HG03521 (cell line): ENCODE data around the gene LEMD1.
"Not testable (repeated sequence)": the region's sequence is repeated elsewhere in the genome, so short reads cannot be mapped to it uniquely, and the experiment has no call there.

Experiments
- ATAC-seq: cut with Tn5 transposase; IDR thresholded peaks from one replicate; pipeline ENCODE4 v1.9.1; 2021; ENCODE audit warnings: mild to moderate bottlenecking, moderate library complexity; ENCODE audit not compliant: unreplicated experiment

Gene LEMD1

DNA sequence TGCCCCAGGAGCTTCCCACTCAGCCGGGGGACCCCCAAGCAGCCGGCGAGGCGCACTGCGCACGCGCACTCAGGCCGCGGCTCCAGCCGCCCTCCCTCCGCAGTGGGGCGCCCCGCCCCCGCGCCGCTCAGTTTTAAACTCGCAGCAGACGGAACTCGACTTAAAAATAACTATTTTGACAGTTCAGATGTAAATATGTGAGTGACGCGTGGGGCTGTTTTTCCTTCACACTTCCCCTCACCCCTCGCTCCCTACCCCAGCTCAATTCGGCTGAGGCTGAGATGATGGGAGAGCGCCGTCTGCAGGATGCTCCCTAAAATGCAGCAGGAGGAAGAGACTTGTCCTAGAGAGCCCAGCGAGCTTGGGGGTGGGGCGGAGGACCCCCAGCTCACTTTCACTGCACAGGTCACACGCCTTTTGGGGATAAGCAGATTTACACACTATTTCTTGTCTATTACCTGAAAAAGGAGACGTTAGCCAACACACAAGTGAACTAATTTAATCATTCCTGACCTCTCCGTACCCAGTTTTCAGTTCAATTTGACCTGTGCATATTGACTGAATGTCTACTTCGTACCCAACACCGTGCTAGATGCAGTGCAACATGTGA, 8.9 kb upstream of the LEMD1 start:
- ATAC-seq: no peak

DNA sequence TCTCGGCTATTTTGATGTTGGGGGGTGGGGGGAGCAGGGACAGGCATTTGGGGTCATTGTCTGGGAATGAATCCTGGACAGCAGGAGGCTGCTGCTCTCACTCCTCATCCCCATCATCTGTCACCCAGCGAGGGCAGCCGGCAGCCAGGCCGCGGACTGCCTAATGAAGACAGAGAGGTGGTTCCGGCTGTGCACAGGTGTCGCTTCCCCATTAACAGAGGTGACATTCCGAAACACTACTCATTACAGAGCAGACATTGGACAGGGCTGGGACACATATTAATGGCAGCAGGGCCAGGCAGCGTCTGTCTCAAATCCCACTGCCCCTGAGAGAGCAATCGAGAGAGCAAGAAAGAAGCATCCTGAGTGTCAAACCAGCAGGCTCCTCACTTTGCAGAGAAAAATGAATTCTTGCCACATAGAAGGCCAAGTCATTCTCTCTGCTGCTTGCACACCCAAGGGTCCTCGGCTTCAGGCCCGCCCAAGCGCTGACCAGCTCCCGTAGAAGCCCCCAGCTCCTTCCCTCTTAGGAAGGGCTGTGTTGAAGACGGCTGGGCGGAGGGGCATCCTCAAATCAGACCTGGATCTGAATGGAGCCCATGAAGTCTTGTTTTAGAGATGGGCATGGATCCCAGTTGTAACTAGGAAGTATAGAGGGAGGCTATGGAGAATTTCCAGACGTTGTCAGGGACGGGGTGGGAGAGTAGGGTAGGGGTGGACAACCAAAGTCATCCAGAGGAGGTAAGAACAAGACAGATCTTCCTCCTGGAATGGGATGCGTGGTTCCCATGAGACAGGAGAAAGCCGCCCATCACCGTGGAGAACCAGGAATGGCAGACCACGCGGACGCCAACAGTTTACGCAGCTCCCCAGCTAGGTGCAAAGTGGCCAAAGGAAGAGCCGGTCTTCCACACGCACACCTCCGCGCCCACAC, 8.2 kb upstream of the LEMD1 start:
- no peak for ATAC-seq

DNA sequence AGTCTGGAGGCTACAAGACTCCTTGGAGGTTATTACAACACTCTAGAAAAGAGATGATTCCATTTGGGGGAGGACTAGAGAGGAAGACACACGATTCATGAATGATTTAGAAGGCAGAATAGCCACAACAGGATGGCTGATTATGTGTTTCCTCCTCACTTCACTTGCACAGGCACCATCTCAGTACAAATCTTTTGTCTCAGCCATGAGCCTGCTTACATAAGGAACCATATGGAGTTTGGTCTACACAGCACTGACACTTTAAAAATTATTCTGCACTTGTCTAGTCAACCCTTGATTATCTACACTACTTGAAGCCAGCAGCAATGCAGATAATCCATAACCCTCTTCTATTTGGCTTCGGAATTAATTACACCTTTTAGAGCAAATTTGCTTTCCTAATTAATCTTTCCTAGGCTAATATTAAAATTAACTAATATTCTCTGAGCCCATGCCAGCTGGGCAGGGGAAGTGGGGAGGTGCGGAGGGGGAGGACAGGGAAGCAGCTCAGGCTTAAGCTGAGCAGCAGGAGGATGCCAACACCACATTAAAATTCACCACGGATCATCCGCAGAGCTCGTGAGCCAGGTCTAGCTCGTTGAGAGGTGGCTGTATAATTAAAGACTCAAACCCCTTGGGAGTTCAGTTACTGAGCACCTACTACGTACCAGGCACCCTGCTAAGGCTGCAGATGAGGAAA, 3.2 kb upstream of the LEMD1 start:
- no peak for ATAC-seq

DNA sequence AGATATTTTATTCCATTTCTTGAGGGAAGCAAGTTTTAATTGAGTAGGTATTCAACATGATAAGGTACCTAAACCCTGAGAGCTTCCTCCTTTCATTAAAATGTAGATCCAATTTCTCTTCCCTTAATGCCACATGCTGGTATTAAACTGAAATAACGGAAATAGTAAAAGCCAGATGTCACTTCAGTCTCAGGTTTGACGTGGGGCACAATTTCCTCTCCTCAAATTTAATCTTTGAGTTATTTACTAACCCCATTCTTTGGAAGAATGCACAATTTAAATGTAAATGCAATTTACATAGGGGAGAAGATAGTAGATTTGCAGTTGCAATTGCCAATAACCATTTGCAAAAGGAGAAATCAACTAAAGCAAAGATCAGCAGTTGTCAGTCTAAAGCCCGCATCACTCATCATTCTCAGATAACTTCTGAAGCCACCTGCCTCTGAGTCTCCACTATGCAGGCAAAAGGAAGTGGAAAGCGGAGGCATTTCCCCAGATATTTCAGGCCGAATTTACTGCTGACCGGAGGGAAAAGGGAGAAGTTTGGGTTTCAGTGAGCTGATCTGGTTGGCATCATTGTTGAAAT, 2.1 kb upstream of the LEMD1 start:
- no peak for ATAC-seq

DNA sequence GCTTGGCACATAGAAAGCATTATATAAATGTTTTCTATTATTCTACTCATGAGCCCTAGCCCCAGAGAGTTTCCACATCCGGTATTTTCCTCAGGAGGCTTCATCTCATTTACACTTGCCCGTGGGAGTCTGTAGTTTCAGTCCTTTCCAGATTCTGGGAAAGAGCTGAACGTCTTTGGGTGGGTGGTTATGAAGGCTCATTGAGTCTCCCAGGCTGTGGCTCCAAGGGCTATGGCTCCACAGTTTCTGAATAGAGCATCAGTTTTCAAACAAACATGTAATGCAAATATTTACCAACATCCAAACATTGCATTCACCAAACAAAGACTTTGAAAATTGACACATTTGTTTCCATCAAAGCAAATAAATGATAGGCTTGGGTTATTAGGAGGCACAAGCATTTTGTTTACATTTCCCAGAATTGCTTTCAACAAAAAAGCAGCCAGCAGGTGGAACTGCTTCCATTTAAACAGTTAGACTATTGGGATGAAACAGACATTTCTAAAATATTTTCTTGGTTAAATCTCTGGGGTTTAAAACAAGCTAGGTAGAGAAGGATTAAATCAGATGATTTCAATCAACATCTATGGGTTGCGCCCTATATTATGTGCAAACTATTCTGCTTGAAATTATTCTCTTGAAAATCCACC, 1.3 kb upstream of the LEMD1 start:
- ATAC-seq: no peak

DNA sequence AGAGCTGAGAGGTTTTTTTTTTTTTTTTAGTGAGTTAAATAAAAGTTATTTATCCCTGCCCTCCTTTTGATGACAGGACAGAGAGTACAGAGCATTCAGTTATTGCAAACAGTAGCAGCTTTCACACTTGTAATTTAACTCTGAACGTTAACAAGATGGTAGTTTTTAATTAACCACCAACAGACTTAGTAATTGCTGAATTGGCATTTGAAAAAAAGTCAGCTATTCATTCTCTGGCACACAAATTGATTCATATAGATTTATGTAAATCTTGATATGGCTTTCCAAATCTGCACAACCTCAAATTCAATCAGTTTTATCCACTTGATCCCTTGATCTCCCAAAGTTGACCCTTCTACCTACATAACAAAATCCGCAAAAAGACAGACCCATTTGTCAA, 918 bp downstream of the LEMD1 start:
- no peak for ATAC-seq

DNA sequence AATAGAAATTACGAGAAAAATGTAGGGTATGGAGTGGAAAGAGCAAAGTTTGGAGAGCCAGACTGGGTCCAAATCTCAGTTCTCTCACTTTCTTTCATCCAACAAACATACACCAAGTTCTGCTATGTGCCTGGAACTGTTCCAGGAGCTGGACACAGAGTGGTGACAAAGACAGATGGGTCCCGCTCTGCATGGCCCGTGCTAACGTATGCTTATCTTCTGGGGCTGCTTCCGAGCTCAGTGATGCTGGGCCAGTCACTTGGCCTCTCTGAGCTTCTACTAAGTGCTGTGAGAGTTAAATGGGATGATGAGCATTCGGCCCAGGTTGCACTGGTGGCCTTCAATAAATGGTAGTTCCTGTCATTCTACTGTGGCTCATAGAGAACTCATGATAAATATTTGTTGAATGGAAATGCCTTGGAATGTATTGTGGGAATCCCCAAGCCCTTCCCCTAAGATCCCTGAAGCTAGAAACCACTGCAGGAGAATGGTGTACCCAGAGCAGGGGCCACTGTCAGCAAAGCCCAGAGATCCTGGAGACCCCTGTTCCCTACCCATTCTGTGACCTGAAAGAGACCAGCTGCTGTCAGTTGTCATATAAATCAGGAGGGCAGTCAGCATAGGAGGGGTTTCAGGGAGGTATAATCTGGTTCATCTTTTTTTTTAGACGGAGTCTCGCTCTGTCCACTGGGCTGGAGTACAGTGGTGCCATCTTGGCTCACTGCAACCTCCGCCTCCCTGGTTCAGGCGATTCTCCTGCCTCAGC, 3.8 kb downstream of the LEMD1 start:
- no peak for ATAC-seq

DNA sequence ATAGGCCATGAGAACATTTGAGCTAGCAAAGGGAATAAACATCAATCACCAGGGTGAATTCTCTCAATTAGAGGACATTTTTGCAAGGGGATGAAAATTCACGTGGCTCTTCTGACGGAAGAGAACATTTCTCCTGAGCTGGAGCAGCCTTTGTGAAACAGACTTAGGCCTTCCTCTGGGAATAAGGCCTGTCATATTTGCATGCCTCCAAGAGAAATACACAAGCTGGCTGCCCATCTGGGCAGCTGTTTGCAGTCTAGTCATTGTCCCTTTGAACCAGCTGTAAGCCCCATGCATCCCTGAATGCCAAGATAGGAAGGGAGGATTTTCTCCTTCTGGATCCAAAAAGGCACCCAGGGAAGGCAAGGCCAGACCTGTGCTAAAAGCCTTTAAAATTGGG, 5.5 kb downstream of the LEMD1 start:
- ATAC-seq: no peak

DNA sequence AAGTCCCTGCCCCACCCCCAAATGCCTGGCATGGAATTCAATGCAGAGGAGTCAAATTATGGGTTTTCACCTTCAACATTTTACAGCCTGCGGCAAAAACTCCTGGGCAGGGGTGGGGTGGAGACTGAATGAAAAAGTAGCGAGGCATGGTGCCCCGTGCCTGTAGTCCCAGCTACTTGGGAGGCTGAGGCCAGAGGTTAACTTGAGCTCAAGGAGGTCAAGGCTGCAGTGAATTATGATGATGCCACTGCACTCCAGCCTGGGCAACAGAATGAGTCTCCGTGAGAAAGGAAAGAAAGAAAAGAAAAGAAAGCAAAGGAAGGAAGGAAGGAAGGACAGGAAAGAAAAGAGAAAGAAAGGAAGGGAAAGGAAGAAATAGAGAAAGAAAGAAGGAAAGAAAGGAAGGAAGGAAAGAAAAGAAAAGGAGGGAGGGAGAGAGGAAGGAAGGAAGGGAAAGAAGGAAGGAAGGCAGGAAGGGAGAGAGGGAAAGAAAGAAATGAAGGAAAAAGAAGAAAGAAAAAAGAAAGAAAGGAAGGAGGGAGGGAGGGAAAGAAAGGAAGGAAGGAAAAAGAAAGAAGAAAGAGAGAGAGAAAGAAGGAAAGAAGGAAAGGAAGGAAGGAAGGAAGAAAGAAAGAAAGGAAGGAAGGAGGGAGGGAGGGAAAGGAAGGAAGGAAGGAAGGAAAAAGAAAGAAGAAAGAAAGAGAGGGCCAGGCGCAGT, 11.1 kb downstream of the LEMD1 start:
- ATAC-seq: no peak

DNA sequence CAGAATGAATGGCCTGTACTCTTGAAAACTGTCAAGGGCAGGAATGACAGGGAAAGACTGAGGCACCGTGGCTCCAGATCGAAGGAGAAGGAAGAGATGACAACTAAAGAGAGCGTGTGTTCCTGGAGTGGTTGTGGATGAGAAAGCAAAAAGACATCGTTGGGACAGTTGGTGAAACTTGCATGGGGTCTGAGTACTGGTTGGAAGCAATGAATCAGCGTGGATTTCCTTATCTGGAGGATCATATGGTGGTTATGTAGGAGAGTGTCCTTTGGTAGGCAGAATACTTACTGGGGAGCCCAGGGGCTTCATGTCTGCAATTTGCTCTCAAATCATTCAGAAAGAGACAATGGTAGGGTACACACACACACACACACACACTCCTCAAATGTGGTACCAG, 13.9 kb downstream of the LEMD1 start:
- ATAC-seq: no peak

DNA sequence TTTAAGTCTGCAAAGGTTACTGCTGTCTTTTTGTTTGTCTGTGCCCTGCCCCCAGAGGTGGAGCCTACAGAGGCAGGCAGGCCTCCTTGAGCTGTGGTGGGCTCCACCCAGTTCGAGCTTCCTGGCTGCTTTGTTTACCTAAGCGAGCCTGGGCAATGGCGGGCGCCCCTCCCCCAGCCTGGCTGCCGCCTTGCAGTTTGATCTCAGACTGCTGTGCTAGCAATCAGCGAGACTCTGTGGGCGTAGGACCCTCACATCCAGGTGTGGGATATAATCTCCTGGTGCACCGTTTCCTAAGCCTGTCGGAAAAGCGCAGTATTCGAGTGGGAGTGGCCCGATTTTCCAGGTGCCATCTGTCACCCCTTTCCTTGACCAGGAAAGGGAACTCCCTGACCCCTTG, 15.6 kb downstream of the LEMD1 start:
- ATAC-seq: not testable (repeated sequence)

DNA sequence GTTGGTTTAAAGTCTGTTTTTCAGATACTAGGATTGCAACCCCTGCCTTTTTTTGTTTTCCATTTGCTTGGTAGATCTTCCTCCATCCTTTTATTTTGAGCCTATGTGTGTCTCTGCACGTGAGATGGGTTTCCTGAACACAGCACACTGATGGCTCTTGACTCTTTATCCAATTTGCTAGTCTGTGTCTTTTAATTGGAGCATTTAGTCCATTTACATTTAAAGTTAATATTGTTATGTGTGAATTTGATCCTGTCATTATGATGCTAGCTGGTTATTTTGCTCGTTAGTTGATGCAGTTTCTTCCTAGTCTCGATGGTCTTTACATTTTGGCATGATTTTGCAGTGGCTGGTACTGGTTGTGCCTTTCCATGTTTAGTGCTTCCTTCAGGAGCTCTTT, 17.4 kb downstream of the LEMD1 start:
- ATAC-seq: not testable (repeated sequence)

DNA sequence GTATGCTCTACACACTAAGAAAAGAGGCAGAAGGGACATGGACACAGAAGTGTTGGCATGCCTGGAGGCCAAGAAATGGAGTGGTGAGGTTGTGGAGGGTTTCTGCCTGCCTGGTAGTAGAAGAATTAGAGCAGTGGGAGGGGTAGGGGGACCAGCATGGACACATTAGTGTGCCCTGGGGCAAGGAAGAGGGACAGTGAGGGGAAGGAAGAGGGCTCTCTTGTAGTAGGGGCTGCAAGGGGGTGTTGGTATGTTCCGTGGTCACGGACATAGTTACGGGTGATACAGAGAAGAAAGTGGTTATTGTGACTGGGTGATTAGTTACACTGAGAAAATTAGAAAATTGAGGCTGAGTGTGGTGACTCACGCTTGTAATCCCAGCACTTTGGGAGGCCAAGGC, 23.3 kb downstream of the LEMD1 start:
- ATAC-seq: no peak

DNA sequence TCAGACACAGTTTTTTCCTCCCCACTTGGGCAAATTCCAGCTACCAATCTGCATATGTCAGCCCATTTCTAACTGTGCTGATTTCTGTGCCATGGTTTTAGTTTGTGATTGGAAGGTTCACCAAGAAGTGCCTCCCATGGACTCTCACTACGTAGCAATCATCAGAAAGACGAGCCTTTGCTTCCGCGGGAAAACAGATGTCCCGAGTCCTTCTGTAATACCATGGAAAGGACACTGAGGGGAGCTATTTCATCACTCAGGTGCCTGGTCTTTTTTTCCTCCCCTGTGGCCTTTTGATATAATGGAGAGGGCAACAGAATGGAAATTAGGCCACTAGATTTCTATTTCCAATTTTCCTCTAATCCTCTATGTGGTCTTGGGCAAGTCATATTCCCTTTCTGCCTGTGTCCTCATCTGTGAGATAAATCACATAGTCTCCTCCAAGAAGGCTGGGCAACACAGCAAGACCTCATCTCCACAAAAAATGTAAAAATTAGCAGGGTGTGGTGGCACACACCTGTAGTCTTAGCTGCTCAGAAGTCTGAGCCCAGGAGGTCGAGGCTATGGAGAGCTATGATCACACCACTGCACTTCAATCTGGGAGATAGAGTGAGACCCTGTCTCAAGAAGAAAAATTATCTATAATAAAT, 24.8 kb downstream of the LEMD1 start:
- no peak for ATAC-seq

DNA sequence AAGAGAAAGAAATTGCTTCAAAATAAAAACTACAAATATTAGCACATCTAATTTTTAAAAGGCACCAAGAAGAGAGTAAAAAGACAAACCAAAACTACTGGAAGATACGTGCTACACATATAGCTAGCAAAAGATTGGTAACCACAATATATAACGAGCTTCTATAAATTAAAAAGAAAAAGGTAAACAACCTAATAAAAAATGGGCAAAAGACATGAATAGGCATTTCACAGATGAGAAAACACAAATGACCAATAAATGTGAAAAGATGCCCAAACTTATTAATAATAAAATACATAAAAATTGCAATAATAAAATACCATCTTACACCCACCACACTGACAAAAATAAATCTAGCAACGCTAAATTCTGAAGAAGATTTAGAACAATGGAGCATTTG, 26.2 kb downstream of the LEMD1 start:
- ATAC-seq: no peak

DNA sequence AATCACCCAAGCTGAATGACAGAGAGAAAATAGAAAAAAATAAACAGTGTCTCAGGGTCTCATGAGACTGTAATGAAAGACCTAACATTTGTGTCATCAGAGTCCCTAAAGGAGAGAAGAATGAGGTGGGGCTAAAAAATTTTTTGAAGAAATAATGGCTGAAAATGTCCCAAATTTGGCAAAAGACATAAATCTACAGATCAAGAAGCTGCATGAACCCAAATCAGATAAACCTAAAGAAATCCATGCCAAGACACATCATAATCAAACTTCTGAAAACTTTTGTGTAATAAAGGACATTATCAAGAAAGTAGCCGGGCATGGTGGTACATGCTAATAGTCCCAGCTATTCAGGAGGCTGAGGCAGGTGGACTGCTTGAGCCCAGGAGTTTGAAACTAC, 29.2 kb downstream of the LEMD1 start:
- ATAC-seq: no peak

DNA sequence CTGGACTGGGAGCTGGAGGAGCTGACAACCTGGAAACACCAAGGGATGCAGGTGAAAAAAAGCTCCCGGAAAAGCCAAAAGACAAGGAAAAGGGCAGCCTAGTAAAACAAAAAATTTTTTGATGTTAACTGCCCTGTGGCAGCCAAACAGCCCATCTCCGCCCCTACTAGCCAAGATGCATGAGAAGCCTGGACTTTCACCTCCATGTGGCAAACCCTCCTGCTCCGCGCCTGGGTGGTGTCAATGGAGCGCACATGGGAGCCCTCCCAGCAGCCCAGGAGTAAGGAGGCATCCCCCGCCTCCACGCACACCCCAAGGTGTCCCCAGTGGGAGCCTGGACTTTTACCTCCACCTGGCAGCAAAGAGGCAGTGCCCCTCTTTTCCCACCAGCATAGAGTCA, 30.5 kb downstream of the LEMD1 start:
- ATAC-seq: no peak

DNA sequence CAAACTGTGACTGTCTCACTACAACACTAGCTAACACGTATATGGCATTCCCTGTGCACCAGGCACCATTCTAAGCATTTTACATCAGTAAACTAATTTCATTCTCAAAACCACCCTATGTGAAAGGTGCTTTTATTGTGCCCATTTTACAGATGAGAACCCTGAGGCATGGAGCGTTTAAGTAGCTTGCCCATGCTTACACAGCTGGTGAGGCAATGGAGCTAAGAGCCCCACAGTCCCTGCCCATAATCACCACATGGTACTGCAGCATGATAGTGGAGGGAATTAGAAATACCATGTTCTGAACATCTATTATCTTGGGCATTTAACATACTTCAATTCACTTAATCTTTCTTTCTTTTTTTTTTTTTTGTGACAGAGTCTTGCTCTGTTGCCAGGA, 34.0 kb downstream of the LEMD1 start:
- no peak for ATAC-seq

DNA sequence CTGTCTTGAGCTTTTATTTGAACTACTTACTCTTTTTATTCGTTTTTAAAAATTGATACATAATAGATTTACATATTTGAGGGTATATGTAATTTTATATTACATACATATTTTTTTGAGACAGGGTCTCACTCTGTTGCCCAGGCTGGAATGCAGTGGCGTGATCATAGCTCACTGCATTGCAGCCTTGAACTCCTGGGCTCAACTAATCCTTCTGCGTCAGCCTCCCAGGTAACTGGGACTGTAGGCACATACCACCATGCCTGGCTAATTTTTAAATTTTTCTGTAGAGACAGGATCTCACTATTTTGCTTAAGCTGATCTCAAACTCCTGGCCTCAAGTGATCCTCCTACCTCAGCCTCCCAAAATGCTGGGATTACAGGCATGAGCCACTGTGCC, 38.9 kb downstream of the LEMD1 start:
- ATAC-seq: not testable (repeated sequence)
